ENCODE results near the gene KLHL26.

The KLHL26 gene

DNA sequence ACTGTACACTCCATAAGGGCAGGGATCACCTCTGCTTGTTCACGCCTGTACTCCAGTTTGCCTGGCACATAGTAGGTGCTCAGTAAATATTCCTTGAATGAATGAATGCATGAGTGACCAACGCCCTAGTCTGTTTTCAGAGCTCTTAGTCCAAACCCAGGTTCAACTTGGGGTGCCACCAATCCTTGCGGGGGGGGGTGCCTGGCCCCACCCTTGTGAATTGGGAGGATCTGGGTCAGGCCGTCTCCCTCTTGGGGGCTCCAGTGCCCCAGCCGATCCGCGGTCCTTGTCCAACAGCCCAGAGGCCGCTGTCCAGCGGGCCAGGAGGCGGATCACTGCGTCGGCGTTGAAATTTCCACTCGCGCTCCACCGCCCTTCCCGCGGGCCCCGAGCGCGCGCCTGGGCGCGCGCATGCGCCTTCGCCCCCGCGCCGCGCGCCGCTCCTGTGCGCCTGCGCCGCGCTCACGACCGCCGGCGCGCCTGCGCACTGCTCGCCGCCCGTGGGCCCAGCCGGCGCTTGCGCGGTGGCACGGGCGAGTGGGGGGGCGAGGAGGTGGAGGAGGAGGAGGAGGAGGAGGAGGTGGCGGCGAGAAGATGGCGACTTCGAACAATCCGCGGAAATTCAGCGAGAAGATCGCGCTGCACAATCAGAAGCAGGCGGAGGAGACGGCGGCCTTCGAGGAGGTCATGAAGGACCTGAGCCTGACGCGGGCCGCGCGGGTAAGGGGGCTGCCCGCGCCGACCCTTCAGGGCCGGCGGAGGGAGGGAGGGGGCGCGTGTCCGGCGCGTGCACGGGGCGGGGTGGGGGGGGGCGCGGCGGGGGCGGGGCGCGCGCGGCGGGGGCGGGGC lies 46.5 kb downstream of the KLHL26 start, which contains the start of gene CRTC1:
Gene CRTC1, plus strand, starts transcription at position 572 of the 849 bp plus-strand sequence. Its CDS starts 23 bp downstream, at position 595.
- peaks cover 16% of the 10 kb centered on the region for H3K4me1 ChIP-seq (ENCODE audit: control insufficient read depth, insufficient read depth, low read length, unreplicated experiment)
- H2AFZ ChIP-seq (ENCODE audit: low read length, unreplicated experiment) = peak within 1 kb of the TSS; percentile 56
- H3K4me3 ChIP-seq (ENCODE audit: low read depth, low read length) = peak within 1 kb of the TSS; percentile 87
- peaks cover 11% of the 10 kb centered on the region for H3K79me2 ChIP-seq (ENCODE audit: control insufficient read depth, insufficient read depth, low read length, unreplicated experiment)
- no peak within 1 kb of the TSS; the same call in 1 of the 2 replicates for H3K27ac ChIP-seq (ENCODE audit: low read depth, low read length)
- no peaks in the 10 kb centered on the region for H3K27me3 ChIP-seq (ENCODE audit: insufficient read depth, low read length)
- H3K36me3 ChIP-seq (ENCODE audit: insufficient read depth, low read length) = no peaks in the 10 kb centered on the region

DNA sequence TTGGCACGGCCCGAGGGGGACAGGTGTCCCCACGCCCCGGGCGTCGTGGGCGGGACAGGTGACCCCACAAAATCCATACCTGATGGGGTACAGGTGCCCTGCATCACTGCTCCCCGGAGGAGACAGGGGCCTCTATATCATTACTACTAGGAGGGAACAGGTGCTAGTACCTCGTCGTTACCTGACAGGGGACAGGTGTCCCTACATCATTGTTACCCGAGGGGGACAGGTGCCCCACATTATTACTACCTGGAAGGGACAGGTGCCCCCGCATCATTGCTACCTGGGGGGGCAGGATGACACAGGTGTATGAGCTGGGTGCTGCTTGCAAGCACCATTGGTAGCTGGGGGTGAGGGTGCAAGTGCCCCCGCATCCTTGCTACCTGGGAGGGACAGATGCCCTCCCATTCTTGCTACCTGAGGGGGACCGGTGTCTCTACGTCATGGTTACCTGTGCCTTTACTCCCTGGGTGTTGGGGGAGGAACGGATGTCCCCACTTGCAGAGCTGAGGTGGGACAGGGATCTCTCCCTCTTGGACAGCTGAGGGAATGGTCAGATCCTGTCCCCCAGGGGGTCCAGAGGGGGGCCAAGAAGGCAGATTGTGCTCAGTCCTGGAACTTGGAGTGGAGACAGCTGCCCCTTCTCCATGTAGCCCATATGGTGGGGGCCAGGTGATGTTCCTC lies 47.3 kb downstream of the KLHL26 start:
- Histone ChIP-seq H3K79me2 (ENCODE audit: control insufficient read depth, insufficient read depth, low read length, unreplicated experiment) (peaks cover 11% of the 10 kb centered on the region), H3K36me3 (ENCODE audit: insufficient read depth, low read length) (no peaks in the 10 kb centered on the region), H3K27me3 (ENCODE audit: insufficient read depth, low read length) (no peaks in the 10 kb centered on the region), H3K27ac (ENCODE audit: low read depth, low read length) (no peak overlapping the region), H3K4me1 (ENCODE audit: control insufficient read depth, insufficient read depth, low read length, unreplicated experiment) (peaks cover 12% of the 10 kb centered on the region), H3K4me3 (ENCODE audit: low read depth, low read length) (peak overlapping the region; percentile 81), H2AFZ (ENCODE audit: low read length, unreplicated experiment) (no peak overlapping the region)

DNA sequence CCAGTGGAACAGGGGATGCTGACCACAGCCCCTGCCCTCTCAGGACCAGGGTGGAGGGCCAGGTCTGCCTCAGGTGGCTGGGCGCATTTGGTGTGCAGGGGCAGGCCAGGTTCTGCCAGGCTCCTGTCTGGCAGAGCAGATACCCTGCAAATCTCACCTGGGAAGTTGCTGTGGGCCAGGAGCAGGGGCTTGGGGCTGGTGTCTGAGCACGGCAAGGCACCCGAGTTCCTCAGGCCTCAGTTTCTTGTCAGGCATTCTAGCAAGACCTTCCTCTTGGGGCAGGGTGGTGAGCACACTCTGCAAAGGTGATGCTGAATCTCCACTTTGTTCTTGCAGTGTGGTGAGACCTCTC lies 47.8 kb downstream of the KLHL26 start:
- Histone ChIP-seq H3K36me3 (ENCODE audit: insufficient read depth, low read length) (no peaks in the 10 kb centered on the region), H3K79me2 (ENCODE audit: control insufficient read depth, insufficient read depth, low read length, unreplicated experiment) (peaks cover 12% of the 10 kb centered on the region), H3K4me1 (ENCODE audit: control insufficient read depth, insufficient read depth, low read length, unreplicated experiment) (peaks cover 12% of the 10 kb centered on the region), H2AFZ (ENCODE audit: low read length, unreplicated experiment) (no peak overlapping the region), H3K27me3 (ENCODE audit: insufficient read depth, low read length) (no peaks in the 10 kb centered on the region), H3K27ac (ENCODE audit: low read depth, low read length) (no peak overlapping the region), H3K4me3 (ENCODE audit: low read depth, low read length) (peak overlapping the region; percentile 81; the same call in 1 of the 2 replicates)

DNA sequence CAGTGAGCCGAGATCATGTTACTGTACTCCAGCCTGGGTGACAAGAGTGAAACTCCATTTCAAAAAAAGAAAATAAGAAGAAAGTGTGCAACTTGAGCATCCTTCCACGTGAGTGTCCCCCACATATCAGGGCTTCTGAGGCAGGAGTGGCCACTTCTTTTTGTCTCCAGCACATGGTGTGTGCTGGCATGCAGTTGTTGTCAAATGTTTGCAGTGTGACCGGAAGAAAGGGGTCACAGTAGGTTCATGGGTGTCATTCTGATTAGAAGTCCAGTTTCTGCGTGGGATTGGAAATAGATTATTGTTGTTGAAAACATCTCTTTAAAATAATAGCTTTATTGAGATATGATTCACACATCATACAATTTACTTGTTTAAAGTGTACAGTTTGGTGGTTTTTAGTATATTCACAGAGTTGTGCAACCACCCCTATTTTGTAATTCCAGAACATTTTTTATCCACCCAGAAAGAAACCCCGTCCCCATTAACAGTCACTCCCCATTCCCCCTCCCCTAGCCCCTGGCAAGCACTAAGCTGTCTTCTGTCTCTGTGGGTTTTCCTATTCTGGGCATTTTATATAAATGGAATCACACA lies 48.9 kb downstream of the KLHL26 start:
- Histone ChIP-seq H2AFZ (ENCODE audit: low read length, unreplicated experiment) (no peak overlapping the region), H3K4me3 (ENCODE audit: low read depth, low read length) (no peak overlapping the region), H3K27ac (ENCODE audit: low read depth, low read length) (no peak overlapping the region), H3K79me2 (ENCODE audit: control insufficient read depth, insufficient read depth, low read length, unreplicated experiment) (peaks cover 19% of the 10 kb centered on the region), H3K4me1 (ENCODE audit: control insufficient read depth, insufficient read depth, low read length, unreplicated experiment) (peaks cover 12% of the 10 kb centered on the region), H3K36me3 (ENCODE audit: insufficient read depth, low read length) (no peaks in the 10 kb centered on the region), H3K27me3 (ENCODE audit: insufficient read depth, low read length) (no peaks in the 10 kb centered on the region)

DNA sequence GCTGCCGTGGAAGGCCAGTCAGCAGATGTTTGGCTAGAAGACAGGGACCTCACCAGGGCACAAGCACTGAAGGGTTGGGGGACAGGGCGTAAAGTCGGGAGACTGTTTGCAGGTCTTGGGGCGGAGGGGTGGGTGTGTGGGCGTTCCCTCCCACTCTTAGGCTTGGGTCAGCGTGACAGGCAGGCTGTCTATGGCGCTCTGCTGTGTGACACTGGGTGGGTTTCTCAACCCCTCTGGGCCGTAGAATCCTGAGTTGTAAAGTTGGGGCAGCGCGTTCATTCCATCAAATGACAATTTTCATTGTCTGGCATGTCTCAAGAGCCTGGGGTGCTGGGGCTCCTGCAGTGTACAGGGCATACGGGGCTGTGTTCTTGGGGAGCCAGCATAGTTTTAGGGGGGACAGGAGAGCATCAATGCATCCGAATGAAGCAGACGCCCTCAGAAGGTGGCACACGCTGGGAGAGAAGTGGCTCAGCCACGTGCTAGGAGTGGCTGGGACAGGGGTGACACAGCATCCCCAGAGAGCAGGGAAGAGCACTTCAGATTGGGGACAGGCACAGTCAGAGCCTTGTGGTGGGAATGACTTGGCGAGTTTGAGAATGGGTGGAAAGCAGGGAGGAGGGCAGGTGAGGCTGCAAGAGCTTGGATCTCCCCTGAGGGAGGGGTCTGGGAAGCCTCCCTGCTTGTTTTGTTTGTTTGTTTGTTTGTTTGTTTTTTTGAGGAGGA lies 51.1 kb downstream of the KLHL26 start:
- Histone ChIP-seq H3K4me1 (ENCODE audit: control insufficient read depth, insufficient read depth, low read length, unreplicated experiment) (peaks cover 12% of the 10 kb centered on the region), H3K79me2 (ENCODE audit: control insufficient read depth, insufficient read depth, low read length, unreplicated experiment) (peaks cover 19% of the 10 kb centered on the region), H3K4me3 (ENCODE audit: low read depth, low read length) (no peak overlapping the region), H3K27me3 (ENCODE audit: insufficient read depth, low read length) (no peaks in the 10 kb centered on the region), H3K36me3 (ENCODE audit: insufficient read depth, low read length) (no peaks in the 10 kb centered on the region), H3K27ac (ENCODE audit: low read depth, low read length) (no peak overlapping the region), H2AFZ (ENCODE audit: low read length, unreplicated experiment) (no peak overlapping the region)

DNA sequence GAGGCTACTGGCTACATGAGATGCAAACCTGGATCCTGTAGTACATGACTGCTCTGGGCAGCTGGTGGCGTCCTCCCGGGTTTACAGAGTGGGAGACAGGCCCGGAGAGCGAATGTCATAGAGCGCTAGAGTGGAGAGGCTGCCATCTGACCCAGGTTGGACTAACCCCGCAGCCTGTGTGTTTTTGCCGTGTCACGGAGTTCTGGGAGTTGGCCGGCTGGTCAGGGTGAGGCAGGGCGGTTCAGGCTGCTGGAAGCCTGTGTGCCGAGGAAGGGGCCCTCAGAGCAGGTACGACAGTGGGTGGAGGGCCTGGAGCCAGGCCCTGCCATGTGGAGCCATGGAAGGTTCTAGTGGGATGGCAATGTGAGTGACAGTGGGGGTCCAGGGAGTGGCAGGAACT lies 59.2 kb downstream of the KLHL26 start:
- H3K79me2 ChIP-seq (ENCODE audit: control insufficient read depth, insufficient read depth, low read length, unreplicated experiment) = no peaks in the 10 kb centered on the region
- H3K4me1 ChIP-seq (ENCODE audit: control insufficient read depth, insufficient read depth, low read length, unreplicated experiment) = no peaks in the 10 kb centered on the region

DNA sequence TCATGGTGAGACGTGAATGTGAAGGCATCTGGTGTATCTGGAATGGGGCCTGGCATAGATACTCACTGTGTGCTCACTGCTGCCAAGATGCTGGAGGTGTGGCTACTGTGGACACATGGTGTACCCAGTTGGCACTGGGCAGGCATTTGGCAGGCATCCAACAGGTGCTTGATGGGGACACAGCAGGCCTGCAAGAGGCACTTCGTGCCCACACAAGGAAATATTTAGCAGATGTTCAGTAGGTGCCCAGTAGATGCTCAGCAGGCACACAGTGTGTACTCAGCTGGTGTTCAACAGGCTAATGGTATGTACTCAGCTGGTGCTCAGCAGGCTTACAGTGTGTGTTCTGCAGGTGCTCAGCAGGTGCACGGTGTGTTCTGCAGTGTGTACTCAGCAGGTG lies 60.9 kb downstream of the KLHL26 start:
- H3K4me1 ChIP-seq (ENCODE audit: control insufficient read depth, insufficient read depth, low read length, unreplicated experiment) = peaks cover 4% of the 10 kb centered on the region
- H3K27me3 ChIP-seq (ENCODE audit: insufficient read depth, low read length) = no peaks in the 10 kb centered on the region
- H2AFZ ChIP-seq (ENCODE audit: low read length, unreplicated experiment) = no peak overlapping the region

More for the DNA sequence above, 59.2 kb downstream of the KLHL26 start:
- no peak overlapping the region for H2AFZ ChIP-seq (ENCODE audit: low read length, unreplicated experiment)
- H3K27me3 ChIP-seq (ENCODE audit: insufficient read depth, low read length) = no peaks in the 10 kb centered on the region
- no peak overlapping the region for H3K4me3 ChIP-seq (ENCODE audit: low read depth, low read length)
- no peaks in the 10 kb centered on the region for H3K36me3 ChIP-seq (ENCODE audit: insufficient read depth, low read length)
- H3K27ac ChIP-seq (ENCODE audit: low read depth, low read length) = no peak overlapping the region

DNA sequence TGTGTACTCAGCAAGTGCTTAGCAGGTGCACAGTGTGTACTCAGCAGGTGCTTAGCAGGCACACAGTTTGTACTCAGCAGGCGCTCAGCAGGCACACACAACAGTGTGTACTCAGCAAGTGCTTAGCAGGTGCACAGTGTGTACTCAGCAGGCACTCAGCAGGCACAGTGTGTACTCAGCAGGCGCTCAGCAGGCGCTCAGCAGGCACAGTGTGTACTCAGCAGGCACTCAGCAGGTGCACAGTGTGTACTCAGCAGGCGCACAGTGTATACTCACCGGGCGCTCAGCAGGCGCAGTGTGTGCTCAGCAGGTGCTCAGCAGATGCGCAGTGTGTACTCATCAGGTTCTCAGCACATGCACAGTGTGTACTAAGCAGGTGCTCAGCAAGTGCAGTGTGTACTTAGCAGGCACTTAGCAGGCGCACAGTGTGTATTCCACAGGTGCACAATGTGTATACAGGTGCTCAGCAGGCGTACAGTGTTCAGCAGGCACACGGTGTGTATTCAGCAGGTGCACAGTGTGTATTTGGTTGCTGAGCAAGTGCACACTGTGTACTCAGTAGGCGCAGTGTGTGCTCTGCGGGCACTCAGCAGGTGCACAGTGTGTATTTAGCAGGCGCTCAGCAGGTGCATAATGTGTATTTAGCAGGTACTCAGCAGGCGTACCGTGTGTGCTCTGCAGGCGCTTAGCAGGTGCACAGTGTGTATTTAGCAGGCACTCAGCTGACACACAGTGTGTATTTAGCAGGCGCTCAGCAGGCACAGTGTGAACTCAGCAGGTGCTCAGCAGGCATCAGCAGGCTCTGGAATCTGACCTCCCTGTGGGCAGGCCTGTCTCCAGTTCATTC lies 61.7 kb downstream of the KLHL26 start:
- no peak overlapping the region for H2AFZ ChIP-seq (ENCODE audit: low read length, unreplicated experiment)
- no peak overlapping the region for H3K4me3 ChIP-seq (ENCODE audit: low read depth, low read length)
- H3K27ac ChIP-seq (ENCODE audit: low read depth, low read length) = no peak overlapping the region
- H3K36me3 ChIP-seq (ENCODE audit: insufficient read depth, low read length) = no peaks in the 10 kb centered on the region
- no peaks in the 10 kb centered on the region for H3K27me3 ChIP-seq (ENCODE audit: insufficient read depth, low read length)
- H3K79me2 ChIP-seq (ENCODE audit: control insufficient read depth, insufficient read depth, low read length, unreplicated experiment) = no peaks in the 10 kb centered on the region
- H3K4me1 ChIP-seq (ENCODE audit: control insufficient read depth, insufficient read depth, low read length, unreplicated experiment) = peaks cover 4% of the 10 kb centered on the region

More for the DNA sequence above, 60.9 kb downstream of the KLHL26 start:
- H3K4me3 ChIP-seq (ENCODE audit: low read depth, low read length) = no peak overlapping the region
- H3K36me3 ChIP-seq (ENCODE audit: insufficient read depth, low read length) = no peaks in the 10 kb centered on the region
- H3K27ac ChIP-seq (ENCODE audit: low read depth, low read length) = no peak overlapping the region
- H3K79me2 ChIP-seq (ENCODE audit: control insufficient read depth, insufficient read depth, low read length, unreplicated experiment) = no peaks in the 10 kb centered on the region

DNA sequence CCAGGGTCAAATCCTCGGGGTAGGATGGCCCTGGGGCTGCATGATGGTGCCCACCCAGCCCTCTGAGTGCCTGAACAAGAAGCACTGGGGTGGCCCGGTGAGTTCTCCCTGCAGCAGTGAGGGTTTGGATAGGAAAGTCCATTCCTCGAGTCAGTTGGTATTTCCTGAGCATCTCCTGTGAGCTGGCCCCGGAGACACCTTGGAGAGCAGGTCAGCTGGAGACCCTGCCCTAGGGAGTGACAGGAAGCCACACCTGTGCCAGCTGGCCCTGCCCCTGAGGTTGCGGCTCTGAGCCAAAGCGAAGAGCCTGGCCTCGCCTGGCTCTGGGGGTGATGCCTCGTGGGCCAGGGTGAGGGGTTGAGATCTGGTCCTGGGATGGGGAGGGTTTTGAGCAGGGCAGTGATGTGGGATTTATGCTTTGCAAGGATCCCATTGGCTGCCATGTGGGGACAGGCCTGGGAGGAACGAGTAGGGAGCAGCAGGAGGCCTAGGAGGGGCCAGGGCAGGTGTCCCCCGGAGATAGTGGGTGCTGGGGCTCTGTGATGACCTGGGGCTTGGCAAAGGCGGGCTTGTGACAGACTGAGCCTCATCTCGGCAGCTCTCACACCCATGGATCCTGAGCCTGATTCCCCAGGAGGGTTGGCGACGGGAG lies 62.7 kb downstream of the KLHL26 start:
- Histone ChIP-seq H3K27me3 (ENCODE audit: insufficient read depth, low read length) (no peaks in the 10 kb centered on the region), H3K79me2 (ENCODE audit: control insufficient read depth, insufficient read depth, low read length, unreplicated experiment) (no peaks in the 10 kb centered on the region), H3K27ac (ENCODE audit: low read depth, low read length) (no peak overlapping the region), H3K36me3 (ENCODE audit: insufficient read depth, low read length) (no peaks in the 10 kb centered on the region), H3K4me3 (ENCODE audit: low read depth, low read length) (no peak overlapping the region), H2AFZ (ENCODE audit: low read length, unreplicated experiment) (no peak overlapping the region), H3K4me1 (ENCODE audit: control insufficient read depth, insufficient read depth, low read length, unreplicated experiment) (peaks cover 4% of the 10 kb centered on the region)
